Endothelial cell of umbilical vein (primary cell): ENCODE measurements around the gene ETFA. TPM values are rescaled to one million over a fixed set of nuclear protein-coding genes. Genes with fewer than 3 reads are reported as not detected.

Source experiments
- BruUV-seq: library from RNA; stranded (reverse); fragments of 400-500 nt; replicated peaks from 2 replicates; lab custom pipeline; 2021; lab: Mats Ljungman, UMichigan
- CTCF ChIA-PET: fragments of 300-600, 350-600 bp; sonication (Branson Sonifier 250); formaldehyde crosslinking; loops from one replicate; lab custom pipeline; 2021; ENCODE audit warnings: antibody characterized with exemption, inconsistent platforms; lab: Charles Lee
- POLR2A ChIA-PET: fragments of 300-600, 350-600 bp; sonication (Branson Sonifier 250); formaldehyde crosslinking; loops from one replicate; lab custom pipeline; 2021; ENCODE audit warnings: antibody characterized with exemption, inconsistent platforms; lab: Charles Lee
- DNase-seq: peaks from one replicate; pipeline ENCODE4 v3.0.0-alpha.2; 2011; ENCODE audit warnings: low read depth, low spot score
- FAIRE-seq: peaks from 2 replicates; lab custom pipeline; 2011; peaks lifted over from hg19 to GRCh38; lab: Jason Lieb, UNC
- H2AFZ ChIP-seq: 2 replicates; pipeline ENCODE4 v1.6.0; 2012; ENCODE audit warnings: low read depth, low read length, control low read depth, inconsistent platforms
- H3K27ac ChIP-seq: 2 replicates; pipeline ENCODE4 v1.5.1; 2011; ENCODE audit warnings: low read depth, mild to moderate bottlenecking, control low read depth, low read length, moderate library complexity; ENCODE audit not compliant: insufficient read depth
- H3K27me3 ChIP-seq, 2 experiments: 2 replicates each; pipeline versions ENCODE4 v1.6.0 to v1.6.1; 2011; ENCODE audit warnings: low read length in 2 of 2, mixed read lengths in 1 of 2; ENCODE audit not compliant: control insufficient read depth in 2 of 2, insufficient read depth in 2 of 2
- H3K36me3 ChIP-seq, 2 experiments: 2 replicates in 1 of 2; 3 replicates in 1 of 2; pipeline ENCODE4 v1.5.1; 2011; ENCODE audit warnings: low read length in 2 of 2, mild to moderate bottlenecking in 1 of 2, moderate library complexity in 1 of 2; ENCODE audit not compliant: control insufficient read depth in 2 of 2, insufficient read depth in 2 of 2; ENCODE audit errors: extremely low read depth in 1 of 2
- H3K4me1 ChIP-seq: 3 replicates; pipeline ENCODE4 v1.5.1; 2011; ENCODE audit warnings: mild to moderate bottlenecking, low read length; ENCODE audit not compliant: control insufficient read depth, insufficient read depth; ENCODE audit errors: extremely low read depth
- H3K4me2 ChIP-seq: 2 replicates; pipeline ENCODE4 v1.6.1; 2011; ENCODE audit warnings: low read length, control low read depth, mixed read lengths; ENCODE audit not compliant: insufficient read depth
- H3K4me3 ChIP-seq, 3 experiments: fragments of 200-600 bp in 1 of 3; sonication (generic), shearing (Covaris generic) in 1 of 3; replicated peaks in 1 of 3; 2 replicates each; pipeline ENCODE4 v1.5.1; 2011 to 2016; ENCODE audit warnings: control low read depth in 3 of 3, low read length in 3 of 3, mild to moderate bottlenecking in 2 of 3, inconsistent platforms in 1 of 3, low read depth in 1 of 3, moderate library complexity in 1 of 3; ENCODE audit not compliant: insufficient read depth in 1 of 3
- H3K79me2 ChIP-seq: 2 replicates; pipeline ENCODE4 v1.6.0; 2012; ENCODE audit warnings: low read length, inconsistent platforms; ENCODE audit not compliant: control insufficient read depth, insufficient read depth
- H3K9ac ChIP-seq: replicated peaks from 2 replicates; pipeline ENCODE3; 2011; ENCODE audit warnings: low read length, control low read depth; ENCODE audit not compliant: insufficient read depth; ENCODE audit errors: extremely low read depth
- H3K9me1 ChIP-seq: replicated peaks from 3 replicates; pipeline ENCODE4 v1.6.0; 2011; ENCODE audit warnings: mild to moderate bottlenecking, low read length; ENCODE audit not compliant: control insufficient read depth, insufficient read depth; ENCODE audit errors: extremely low read depth
- H3K9me3 ChIP-seq: replicated peaks from 2 replicates; pipeline ENCODE4 v1.5.1; 2012; ENCODE audit warnings: low read length, inconsistent platforms; ENCODE audit not compliant: control insufficient read depth, insufficient read depth
- H4K20me1 ChIP-seq: replicated peaks from 2 replicates; pipeline ENCODE3; 2011; ENCODE audit warnings: mild to moderate bottlenecking, low read length; ENCODE audit not compliant: control insufficient read depth, insufficient read depth; ENCODE audit errors: extremely low read depth
- EZH2 ChIP-seq: IDR thresholded peaks from 2 replicates; pipeline ENCODE4 v1.6.1; 2012; ENCODE audit warnings: borderline replicate concordance, low read depth, mild to moderate bottlenecking, moderate library complexity, low read length, inconsistent platforms; ENCODE audit not compliant: severe bottlenecking
- FOS ChIP-seq: IDR thresholded peaks from 2 replicates; pipeline ENCODE4 v1.6.1; 2011; ENCODE audit warnings: mild to moderate bottlenecking, low read length, moderate library complexity, borderline replicate concordance; ENCODE audit not compliant: insufficient read depth
- GATA2 ChIP-seq: IDR thresholded peaks from 2 replicates; pipeline ENCODE4 v1.7.0; 2011; ENCODE audit warnings: low read depth, mild to moderate bottlenecking, moderate library complexity, mixed read lengths, low read length; ENCODE audit not compliant: insufficient read length, insufficient read depth
- JUN ChIP-seq: IDR thresholded peaks from 2 replicates; pipeline ENCODE4 v1.6.1; 2011; ENCODE audit warnings: borderline replicate concordance, low read depth; ENCODE audit not compliant: insufficient read length, insufficient read depth
- MYC ChIP-seq: IDR thresholded peaks from one replicate; pipeline ENCODE4 v1.6.1; 2011; ENCODE audit warnings: mild to moderate bottlenecking, low read depth, low read length
- POLR2A ChIP-seq: IDR thresholded peaks from 2 replicates; pipeline ENCODE4 v1.6.1; 2012; ENCODE audit warnings: low read depth, mild to moderate bottlenecking, control low read depth, low read length
- POLR2AphosphoS5 ChIP-seq: IDR thresholded peaks from 2 replicates; pipeline ENCODE4 v1.6.1; 2012; ENCODE audit warnings: low read depth, mild to moderate bottlenecking, control low read depth, low read length, moderate library complexity; ENCODE audit not compliant: insufficient read depth
- dilution Hi-C: fragments of 300-500 bp; cut with MboI; formaldehyde crosslinking; loops from one replicate; pipeline ENCODE4 v1.15.0; 2019; ENCODE audit warnings: low sequenced_read_pairs; ENCODE audit not compliant: extremely low pct_ligation_motif_present
- intact Hi-C: fragments of 100-400 bp; cut with micrococcal nuclease; formaldehyde crosslinking; loops from one replicate; pipeline ENCODE4 v1.10.0; 2022
- polyA plus RNA-seq, 4 experiments: library from polyadenylated mRNA; depleted of rRNA in 3 of 4; stranded (reverse) in 3 of 4; unstranded in 1 of 4; fragments of >200 nt; gene quantifications; 2 replicates each; pipeline versions ENCODE4 v1.2.1 to v1.2.3, GENCODE V29; 2011 to 2012; ENCODE audit warnings: missing spikeins in 1 of 4
- total RNA-seq: library from RNA; stranded (reverse); gene quantifications from 2 replicates; pipeline ENCODE4 v1.2.3, GENCODE V29; 2021
- TF ChIP-seq, protein P1 (sequence below), 2 donors: IDR thresholded peaks; 1 replicate in 1 of 2; 2 replicates in 1 of 2; pipeline ENCODE4 v1.5.1; 2011; ENCODE audit warnings: low read length in 2 of 2, mild to moderate bottlenecking in 2 of 2, moderate library complexity in 2 of 2, control low read depth in 1 of 2, inconsistent platforms in 1 of 2, low read depth in 1 of 2; ENCODE audit not compliant: insufficient read depth in 1 of 2; ENCODE audit errors: extremely low read depth in 1 of 2
- TF ChIP-seq, protein P2 (sequence below): IDR thresholded peaks from 2 replicates; pipeline ENCODE4 v1.6.1; 2011; ENCODE audit not compliant: insufficient read depth, insufficient read length

The ETFA gene
- total and polyA plus RNA-seq, 2 donors (not counting 3 experiments of a cell fraction or from before 2014, with no cell fraction given) = 102 to 116 TPM

DNA sequence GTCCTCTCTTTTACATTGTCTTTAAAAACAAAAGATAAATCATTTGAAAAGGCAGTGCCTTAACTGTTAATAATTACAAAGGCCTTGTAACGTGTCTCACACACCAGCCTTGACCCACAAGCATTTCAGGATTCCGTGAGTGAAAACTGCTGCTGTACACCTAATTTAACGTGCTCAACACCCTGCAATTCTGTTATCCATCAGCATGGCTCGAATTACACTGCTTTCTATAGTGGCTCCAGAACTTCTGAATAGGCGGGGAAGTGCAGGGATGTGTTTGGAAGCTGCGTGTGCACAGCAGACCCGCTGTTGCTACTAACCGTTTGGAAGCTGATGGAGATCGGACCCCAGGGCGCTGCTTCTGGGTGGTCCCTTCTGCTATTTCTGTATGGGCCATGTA is 9.9 kb upstream of the ETFA start:
- no TSS peak for BruUV-seq
- Histone ChIP-seq H3K9me3 (no peaks in the 10 kb centered on the region), H3K4me1 (no peaks in the 10 kb centered on the region), H3K36me3 (no peaks in the 10 kb centered on the region), H3K79me2 (no peaks in the 10 kb centered on the region), H3K27me3 (peaks cover 10 to 29% of the 10 kb centered on the region in 2 experiments), H2AFZ (no peak overlapping the region), H3K9me1 (no peaks in the 10 kb centered on the region), H3K4me2 (no peak overlapping the region), H4K20me1 (no peaks in the 10 kb centered on the region), H3K9ac (no peak overlapping the region), H3K4me3 (no peak overlapping the region), H3K27ac (no peak overlapping the region)
- ChIA-PET POLR2A (no interaction called here), CTCF (interaction anchor here (1.4 kb wide), 1 partner anchor 9 kb away, joined by 6 read pairs; no protein-coding TSS in a partner anchor)
- no peak for DNase-seq
- peak; percentile 43 for FAIRE-seq
- no peak for TF ChIP-seq FOS
- no peak for TF ChIP-seq GATA2
- TF ChIP-seq POLR2AphosphoS5 = no peak
- no peak for TF ChIP-seq MYC
- TF ChIP-seq, protein P1, sequence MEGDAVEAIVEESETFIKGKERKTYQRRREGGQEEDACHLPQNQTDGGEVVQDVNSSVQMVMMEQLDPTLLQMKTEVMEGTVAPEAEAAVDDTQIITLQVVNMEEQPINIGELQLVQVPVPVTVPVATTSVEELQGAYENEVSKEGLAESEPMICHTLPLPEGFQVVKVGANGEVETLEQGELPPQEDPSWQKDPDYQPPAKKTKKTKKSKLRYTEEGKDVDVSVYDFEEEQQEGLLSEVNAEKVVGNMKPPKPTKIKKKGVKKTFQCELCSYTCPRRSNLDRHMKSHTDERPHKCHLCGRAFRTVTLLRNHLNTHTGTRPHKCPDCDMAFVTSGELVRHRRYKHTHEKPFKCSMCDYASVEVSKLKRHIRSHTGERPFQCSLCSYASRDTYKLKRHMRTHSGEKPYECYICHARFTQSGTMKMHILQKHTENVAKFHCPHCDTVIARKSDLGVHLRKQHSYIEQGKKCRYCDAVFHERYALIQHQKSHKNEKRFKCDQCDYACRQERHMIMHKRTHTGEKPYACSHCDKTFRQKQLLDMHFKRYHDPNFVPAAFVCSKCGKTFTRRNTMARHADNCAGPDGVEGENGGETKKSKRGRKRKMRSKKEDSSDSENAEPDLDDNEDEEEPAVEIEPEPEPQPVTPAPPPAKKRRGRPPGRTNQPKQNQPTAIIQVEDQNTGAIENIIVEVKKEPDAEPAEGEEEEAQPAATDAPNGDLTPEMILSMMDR (IDR thresholded peaks at IDR 0.05; ENCODE audit: extremely low read depth in 1 of 2, insufficient read depth in 1 of 2, low read depth in 1 of 2, low read length in 2 of 2) = no peak
- TF ChIP-seq EZH2 = no peak
- TF ChIP-seq JUN = no peak
- TF ChIP-seq, protein P2, sequence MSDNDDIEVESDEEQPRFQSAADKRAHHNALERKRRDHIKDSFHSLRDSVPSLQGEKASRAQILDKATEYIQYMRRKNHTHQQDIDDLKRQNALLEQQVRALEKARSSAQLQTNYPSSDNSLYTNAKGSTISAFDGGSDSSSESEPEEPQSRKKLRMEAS = no peak
- TF ChIP-seq POLR2A = no peak
- dilution Hi-C loops = no loop called here
- intact Hi-C loops = no loop called here
